VCaP (cell line): ENCODE data around the gene RETSAT.
"Not testable (repeated sequence)": the region's sequence is repeated elsewhere in the genome, so short reads cannot be mapped to it uniquely, and the experiment has no call there.

Experiments
- H3K27ac ChIP-seq: fragments of 450-650 bp; 2 replicates; pipeline ENCODE4 v1.5.1; 2017
- CTCF ChIP-seq: fragments of 450-650 bp; conservative IDR thresholded peaks from 2 replicates; pipeline ENCODE4 v1.5.1; 2017; ENCODE audit warnings: mild to moderate bottlenecking, moderate library complexity

Gene RETSAT

GRCh38 chr2:85356186-85356585, 1.9 kb upstream of the RETSAT start:
- no peak for TF ChIP-seq CTCF
- H3K27ac ChIP-seq: no peak overlapping the region

GRCh38 chr2:85355521-85355920, 1.2 kb upstream of the RETSAT start:
- H3K27ac ChIP-seq: peak overlapping the region; percentile 74; the same call in 1 of the 2 replicates
- TF ChIP-seq CTCF: no peak

GRCh38 chr2:85355073-85355410, 714 bp upstream of the RETSAT start:
- no peak for TF ChIP-seq CTCF
- peak overlapping the region; percentile 74; the same call in 1 of the 2 replicates for H3K27ac ChIP-seq

- peak overlapping the region; percentile 74 for H3K27ac ChIP-seq
- no peak for TF ChIP-seq CTCF
Observed at GRCh38 chr2:85353876-85354285, 447 bp downstream of the RETSAT start.

- no peak for TF ChIP-seq CTCF
- no peak overlapping the region for H3K27ac ChIP-seq
Observed at GRCh38 chr2:85347599-85347998, 6.7 kb downstream of the RETSAT start.

- H3K27ac ChIP-seq: no peak overlapping the region
- no peak for TF ChIP-seq CTCF
Observed at GRCh38 chr2:85344356-85344954, 9.9 kb downstream of the RETSAT start.

GRCh38 chr2:85343207-85343895, 11.0 kb downstream of the RETSAT start:
- H3K27ac ChIP-seq: not testable (repeated sequence)

GRCh38 chr2:85342156-85342555, 12.2 kb downstream of the RETSAT start:
- no peak for TF ChIP-seq CTCF
- no peak overlapping the region for H3K27ac ChIP-seq
